ENCODE data around the gene RTN4RL1.

The RTN4RL1 gene

DNA sequence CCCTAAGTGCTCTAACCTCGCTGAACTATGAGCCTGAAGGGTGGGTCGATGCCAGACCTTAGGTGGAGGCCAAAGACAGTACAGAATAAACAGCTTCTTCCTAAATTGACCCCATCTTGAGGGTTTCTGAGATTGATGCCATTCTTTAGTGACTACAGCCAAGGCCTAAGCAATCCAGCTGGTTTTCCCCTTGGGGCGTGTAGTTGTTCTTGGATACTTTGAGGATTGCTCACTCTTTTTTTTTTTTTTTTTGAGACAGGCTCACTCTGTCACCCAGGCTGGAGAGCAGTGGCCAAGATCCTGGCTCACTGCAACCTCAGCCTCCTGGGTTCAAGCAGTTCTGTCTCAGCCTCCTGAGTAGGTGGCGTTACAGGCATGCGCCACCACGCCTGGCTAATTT, 18.7 kb upstream of the RTN4RL1 start:
- no peak for DNase-seq

DNA sequence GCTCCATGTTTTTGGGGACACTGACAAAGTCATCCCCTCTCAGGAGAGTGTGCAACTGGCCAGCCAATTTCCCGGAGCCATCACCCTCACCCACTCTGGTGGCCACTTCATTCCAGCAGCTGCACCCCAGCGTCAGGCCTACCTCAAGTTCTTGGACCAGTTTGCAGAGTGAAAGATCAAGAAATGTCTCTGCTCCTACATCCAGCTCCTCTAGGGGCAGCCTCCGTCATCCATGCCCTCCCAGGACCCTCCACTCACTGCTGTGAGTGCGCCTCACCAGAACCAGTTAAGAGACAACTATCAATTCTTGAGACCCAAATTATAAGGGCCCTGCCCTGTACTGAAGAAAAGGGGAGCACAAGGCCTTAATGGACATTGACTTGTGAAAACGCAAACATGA, 17.8 kb upstream of the RTN4RL1 start:
- no peak for DNase-seq

DNA sequence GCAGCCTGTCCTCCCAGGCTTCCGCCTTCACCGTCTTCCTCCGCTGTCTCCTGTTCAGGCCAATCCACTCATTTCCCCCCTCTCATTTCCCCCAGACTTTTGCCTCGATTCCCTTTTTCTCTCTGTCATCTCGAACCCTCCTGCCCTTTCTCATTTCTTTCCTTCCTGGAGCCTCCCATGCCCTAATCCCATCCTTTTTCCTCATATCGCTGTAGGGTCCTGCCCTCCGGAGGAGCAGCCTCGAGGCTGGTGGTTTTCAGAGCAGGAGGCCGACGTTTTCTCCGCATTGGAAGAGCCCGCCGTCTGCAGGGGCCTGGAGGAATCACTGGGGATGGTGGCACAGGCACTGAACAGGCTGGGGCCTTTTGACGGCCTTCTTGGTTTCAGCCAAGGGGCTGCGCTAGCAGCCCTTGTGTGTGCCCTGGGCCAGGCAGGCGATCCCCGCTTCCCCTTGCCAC, 17.3 kb upstream of the RTN4RL1 start:
- DNase-seq: peak; percentile 45

DNA sequence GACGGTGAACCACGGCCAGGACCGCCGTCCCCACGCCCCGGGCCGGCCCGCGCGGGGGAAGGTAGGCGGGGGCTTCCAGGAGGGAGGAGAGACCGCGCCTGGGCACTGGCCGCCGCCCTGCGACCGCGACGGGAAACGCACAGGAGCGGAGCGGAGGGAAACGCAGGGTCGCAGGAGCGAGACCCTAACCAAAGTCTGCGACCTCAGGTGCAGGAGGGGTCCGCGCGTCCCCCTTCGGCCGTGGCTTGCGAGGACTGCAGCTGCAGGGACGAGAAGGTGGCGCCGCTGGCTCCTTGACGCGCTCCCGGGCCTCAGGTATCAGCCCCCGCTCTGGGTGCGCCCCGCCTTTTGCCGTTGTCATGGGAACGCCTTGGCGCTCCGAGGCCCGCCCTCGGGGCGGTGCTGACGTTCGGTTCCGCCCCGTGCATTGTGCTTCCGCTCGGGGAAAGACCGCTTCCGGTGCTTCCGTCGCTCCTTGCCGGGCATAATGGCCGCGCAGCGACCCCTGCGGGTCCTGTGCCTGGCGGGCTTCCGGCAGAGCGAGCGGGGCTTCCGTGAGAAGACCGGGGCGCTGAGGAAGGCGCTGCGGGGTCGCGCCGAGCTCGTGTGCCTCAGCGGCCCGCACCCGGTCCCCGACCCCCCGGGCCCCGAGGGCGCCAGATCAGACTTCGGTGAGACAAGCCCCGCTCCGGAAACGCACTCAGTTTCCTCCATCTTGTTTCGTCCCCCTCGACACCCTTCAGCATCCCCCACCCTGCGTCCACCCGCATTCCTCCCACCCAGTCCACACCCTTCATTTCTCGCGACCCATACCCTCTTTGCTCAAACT, 16.6 kb upstream of the RTN4RL1 start, which contains the start of gene OVCA2:
TSS of gene OVCA2 (plus strand) at position 462 of the 829 bp plus-strand sequence. CDS start at position 488, 26 bp downstream.
- peak; percentile 93 for DNase-seq

DNA sequence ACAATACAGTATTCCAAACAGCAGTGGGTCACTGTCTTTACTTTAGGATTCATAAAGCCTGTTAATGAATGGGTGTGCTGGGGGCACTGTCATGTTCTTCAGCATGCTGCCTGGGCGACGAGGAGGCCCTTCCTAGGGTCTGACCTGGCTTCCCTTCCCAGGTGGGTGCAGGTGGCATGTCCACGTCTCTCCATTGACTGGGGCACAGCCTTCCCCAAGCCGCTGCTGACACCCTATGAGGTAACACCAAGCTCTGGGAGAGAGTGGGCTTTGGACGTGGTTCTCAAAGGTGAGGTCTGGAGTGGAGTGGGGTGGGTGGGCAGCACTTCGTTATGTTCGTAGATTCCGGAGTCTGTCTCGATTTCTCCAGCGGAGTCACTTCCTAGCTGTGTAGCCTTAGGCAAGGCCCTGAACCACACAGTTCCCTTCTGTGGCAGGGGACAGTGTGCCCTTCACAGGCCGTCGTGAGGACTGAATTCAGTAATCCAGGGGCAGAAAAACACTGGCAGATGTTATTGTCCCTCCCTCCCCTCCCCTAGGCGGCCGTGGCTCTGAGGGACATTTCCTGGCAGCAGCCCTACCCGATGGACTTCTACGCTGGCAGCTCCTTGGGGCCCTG, 15.9 kb upstream of the RTN4RL1 start:
- no peak for DNase-seq

DNA sequence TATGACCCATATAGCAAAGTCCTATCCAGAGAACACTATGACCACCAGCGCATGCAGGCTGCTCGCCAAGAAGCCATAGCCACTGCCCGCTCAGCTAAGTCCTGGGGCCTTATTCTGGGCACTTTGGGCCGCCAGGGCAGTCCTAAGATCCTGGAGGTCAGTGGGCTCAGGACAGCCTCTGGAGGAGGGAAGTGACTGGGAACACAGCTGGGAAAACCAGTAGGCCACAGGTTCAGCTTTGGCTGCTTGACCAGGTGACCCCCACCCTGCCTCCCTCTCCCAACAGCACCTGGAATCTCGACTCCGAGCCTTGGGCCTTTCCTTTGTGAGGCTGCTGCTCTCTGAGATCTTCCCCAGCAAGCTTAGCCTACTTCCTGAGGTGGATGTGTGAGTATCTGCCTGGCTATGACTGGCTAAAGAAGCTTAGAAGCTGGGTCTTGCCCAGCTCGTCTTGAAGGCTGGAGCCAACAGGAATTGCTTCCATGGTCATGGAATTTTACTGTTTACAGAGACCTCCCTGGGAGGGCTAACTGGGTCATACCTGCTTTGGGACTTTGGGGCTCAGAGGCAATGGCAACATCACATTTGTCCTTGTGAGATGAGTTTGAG, 15.2 kb upstream of the RTN4RL1 start:
- DNase-seq: no peak

DNA sequence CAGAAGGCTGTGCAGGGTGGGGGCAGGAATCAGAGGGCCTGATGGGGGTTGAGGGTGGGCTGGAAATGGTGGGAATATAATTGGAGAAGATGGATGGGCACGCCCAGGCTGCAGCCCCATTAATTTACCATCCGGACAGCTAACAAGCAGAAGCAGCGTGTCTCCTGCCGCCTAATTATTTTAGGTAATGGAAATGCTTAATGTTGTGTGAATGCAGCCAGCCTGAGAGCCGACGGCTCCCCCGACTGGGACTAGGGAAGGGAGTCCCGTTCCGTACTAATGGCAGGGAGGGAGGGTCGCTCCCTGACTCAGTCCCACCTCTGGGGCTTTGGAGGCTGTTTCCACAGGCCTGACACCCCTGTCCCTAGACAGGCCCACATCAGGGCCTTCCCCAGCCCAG, 12.0 kb upstream of the RTN4RL1 start:
- DNase-seq: no peak

DNA sequence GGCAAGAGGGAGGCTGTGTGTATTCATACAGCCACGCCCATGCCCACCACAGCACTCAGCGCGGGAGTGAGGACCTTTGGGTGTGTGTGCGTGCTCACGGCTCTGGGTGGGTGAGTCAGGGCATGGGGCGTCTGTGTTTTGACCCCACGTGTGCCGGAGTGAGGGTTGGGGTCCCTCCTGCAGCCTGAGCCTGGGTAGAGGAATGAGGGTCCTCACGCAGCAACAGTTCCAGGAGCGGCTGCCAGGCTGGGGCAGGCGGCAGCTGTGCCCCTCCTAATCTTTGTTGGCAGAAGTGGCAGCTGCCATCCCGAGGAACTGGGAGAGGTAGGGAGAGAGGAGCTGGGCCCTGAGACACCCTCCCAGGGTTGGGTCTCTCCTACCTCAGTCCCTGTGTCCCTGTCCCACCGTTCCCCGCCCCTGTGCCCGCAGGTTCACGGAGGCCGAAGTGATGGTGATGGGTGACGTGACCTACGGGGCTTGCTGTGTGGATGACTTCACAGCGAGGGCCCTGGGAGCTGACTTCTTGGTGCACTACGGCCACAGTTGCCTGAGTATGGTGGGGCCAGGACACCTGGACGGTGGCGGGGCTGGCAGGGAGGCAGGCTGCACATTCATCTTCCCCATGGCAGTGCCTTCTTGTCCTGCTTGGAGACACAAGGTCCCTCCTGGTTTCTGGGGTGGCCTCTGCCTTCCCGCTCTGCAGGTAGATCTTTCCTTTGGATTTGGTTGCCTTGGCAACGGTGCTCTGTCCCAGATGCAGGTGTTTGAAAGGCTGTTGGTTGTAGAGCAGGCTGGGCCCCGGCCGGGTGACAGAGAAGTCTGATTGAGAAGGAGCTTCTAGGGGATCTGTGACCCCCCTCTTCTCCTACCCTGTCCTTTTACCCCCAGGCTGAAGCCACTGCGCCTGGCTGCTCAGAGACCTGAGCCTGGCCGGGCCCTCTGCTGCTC, 10.7 kb upstream of the RTN4RL1 start:
- DNase-seq: no peak

DNA sequence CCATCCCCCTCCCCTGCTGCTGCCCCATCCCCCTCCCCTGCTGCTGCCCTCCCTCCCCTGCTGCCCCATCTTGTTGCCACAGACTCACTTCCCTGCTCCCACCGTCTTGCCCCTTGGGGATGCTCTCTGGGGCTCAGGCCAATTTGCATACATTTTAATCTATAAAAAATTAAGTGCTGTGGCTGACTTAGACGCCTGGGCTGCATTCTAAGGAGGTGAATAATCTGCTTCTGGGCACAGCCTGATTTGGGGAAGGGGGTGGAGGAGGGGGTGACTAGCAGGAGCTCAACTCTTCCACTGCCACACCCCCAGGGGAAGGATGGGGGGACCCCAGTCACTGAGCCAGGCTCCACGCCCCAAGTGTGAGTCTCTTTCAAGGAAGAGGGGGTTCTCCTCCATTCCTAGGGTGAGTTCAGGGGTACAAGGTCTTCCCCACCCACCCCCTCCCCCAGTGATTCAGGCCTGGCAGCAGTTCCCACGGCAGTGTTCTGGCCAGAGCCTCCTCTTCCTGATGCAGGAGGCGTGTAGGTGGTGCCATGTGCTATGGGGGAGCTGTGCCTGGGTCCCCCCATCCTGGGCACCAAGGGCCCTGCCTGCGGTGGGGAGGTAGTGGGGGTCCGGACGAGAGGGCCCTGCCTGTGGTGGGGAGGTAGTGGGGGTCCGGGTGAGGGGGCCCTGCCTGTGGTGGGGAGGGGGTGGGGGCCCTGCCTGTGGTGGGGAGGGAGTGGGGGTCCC, 9.8 kb upstream of the RTN4RL1 start:
- no peak for DNase-seq

DNA sequence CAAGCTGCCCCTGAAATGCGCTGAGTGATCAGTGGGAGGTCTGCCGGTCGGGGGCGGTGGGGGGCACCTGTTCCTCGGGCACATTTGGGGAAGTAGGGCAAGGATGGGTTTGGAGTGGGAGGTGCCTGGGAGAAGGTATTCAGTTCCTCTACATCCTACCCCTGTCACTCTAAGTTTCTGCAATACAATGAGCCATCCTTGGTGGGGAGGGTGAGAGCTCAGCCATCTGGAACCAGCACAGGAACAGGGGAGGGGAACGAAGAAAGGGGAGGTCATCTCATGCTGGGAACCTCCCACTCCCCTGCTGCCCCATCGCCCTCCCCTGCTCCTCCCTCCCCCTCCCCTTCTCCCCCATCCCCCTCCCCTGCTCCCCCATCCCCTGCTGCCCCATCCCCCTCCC, 9.0 kb upstream of the RTN4RL1 start:
- no peak for DNase-seq

DNA sequence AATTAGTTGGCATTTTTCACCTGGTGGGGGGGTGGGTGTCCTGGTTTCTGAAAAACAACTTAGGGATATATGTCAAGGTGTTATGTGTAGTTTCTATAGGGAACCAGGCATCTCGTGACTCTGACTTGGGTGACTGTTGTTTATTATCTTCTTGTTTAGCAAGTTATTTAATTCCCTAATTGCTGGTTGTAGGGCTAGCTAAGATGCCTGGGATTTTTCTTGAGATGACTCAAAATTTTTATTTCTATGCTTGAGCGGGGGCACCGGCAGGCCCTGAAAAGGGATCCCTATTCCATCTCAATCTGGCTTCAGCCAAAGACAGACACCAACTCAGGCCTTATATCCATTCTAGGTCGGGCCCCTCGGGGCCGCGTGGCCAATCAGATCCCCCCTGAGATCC, 8.0 kb upstream of the RTN4RL1 start:
- no peak for DNase-seq

DNA sequence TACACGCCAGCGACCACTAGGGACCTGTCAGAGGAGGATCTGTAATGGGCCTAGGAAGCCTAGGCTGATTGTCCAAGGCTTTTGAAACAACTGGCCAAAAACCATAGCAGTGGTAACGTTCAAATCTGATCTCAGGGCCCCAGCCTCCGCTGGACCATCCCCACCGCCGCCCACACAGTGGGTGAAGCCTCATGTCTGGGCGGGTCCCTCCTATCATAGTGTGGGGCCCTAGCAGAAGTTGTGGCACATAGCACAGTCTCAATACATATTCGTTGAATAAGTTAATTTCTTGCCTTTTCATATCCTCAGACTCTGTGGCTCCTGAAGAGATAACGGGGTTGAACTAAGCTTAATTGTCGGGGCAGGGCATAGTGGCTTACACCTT, 5.6 kb upstream of the RTN4RL1 start:
- peak; percentile 93 for DNase-seq

DNA sequence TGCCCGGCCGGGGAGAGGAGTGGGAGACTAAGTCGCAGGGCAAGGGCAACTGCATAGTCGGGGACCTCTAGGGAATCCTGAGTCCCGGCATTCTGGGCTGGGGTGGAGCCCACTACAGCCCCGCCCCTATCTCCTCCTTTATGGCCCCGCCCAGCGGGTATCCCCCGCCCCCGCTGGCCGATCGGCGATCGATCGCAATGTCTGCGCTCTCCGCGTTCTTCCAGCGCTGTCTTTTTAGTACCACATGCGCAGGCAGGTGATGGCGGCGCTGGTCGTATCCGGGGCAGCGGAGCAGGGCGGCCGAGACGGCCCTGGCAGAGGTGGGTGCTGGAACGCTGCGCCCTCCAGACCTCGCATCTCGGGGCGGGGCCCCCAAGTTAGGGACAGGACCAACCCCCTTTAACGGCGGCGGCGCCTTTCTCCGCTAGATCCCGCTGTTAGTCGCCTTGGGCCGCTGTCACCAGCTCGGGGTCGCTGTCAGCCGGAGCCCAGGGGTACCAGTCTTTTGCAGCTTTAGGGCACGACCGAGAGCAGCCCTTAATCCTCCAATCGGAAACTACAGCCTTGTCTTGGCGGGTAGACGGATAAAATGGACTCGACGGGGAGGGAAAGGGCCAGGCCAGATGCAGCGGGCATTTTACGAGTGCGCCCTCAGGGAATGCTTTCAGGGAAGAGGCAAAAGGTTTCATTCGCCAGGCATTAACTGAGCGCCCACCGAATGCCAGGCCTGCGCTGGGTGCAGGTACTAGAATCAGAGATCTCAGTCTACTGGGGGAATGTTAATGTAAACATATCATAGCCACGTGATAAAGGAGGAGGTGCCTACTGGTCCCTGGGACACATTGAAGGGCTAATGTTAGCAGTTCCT, 5.0 kb upstream of the RTN4RL1 start, which contains the start of gene DPH1:
TSS of gene DPH1 (plus strand) at position 243 of the 868 bp plus-strand sequence. CDS start at position 260, 17 bp downstream.
- DNase-seq: peak; percentile 88

DNA sequence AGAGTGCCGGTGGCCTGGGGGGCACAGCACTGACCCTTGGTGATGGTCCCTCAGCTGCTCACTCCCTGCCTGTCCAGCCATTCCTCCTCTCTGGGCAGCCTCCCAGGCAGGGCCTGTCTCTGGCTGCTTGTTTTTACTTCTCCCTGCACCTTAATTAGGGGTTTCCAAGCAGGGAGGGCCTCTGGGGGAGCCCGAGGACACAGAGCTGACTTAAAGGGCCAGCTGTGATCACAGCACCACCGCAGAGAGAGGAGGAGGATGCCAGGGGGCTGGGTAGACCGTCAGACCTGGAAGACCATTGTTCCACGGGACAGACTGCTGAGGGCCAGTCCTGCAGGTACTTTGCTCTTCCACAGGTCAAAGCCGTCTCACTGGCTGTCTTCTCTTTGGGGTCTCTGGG, 3.6 kb upstream of the RTN4RL1 start:
- DNase-seq: no peak

DNA sequence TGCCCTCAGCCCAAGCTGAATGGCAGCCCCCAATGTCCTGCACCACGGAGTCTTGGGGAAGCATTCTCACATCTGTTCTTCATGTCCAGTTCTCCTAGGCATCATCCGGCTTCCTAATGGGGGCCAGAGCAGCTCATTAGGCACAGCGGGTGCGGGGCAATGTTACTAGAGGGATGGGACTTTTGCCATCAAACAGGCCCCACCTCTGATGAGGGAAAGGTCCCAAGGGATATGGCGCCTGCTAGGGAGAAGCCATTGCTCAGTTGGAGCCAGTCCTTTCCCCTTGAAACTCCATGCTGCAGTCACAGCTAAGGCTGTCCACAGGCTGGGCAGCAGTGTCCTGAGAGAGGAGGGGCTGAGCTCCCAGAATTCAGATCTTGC, 3.1 kb upstream of the RTN4RL1 start:
- no peak for DNase-seq

DNA sequence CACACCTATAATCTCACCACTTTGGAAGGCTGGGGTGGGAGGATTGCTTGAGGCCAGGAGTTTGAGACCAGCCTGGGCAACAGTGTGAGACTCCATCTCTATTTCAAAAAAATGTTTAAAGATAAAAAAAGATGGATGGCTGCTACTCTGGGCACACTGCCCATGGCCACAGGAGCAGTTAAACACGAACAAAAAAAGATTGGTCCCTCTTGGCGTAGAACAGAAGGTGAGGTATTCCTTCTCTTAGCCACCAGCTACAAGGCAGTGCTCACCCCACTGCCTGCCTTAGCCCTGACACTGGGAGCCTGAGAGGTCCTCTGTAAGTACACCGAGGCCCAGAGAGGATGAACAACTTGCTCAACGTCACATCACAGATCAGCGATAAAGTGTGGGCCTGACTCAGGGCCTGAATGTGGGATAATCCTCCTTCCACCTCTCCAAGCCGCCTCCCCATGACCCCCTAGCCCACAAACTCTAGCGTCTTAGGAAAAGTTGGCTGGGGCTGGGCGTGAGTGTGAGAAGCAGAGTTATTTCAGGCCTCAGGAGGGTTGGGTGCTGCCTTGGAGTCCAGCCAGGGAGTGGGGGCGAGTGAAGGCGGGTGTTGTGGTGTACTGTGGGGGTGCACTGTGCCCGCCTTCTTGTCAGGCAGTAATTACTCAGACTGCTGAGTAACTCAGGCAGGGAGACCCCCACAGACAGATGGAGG, 2.5 kb upstream of the RTN4RL1 start:
- peak; percentile 40 for DNase-seq

DNA sequence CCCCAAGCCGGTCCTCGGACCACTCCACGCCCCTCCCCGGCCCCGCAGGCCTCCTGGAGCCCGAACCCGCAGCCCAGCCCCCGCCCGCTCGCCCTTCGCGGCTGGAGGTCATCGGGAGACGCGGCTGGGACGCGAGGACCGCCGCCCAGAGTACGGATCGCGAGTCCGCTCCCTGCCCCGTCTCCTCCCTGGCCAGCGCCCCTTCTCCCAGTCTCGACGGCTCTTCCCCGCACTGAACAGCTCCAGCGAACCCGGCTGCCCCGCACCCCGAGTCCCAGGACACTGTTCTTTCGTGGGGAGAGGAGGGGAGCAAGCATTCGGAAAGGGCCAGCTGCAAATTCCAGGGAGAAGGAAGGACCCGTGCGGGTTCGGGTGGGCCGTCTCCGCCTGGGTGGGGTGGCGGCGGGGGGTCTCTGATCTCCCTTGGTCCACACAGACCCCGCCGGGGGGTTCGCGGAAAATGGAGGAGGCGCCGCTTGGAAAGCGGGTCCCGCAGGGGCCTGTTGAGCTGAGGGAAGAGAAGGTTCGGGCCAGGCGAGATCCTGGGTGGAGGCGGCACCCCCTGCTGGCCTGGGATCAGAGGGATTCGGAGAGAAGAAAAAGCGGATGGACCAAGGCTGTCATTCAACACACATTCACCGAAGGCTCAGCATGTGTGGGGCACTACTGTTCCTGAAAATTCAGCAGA, 632 bp upstream of the RTN4RL1 start:
- peak; percentile 45 for DNase-seq

DNA sequence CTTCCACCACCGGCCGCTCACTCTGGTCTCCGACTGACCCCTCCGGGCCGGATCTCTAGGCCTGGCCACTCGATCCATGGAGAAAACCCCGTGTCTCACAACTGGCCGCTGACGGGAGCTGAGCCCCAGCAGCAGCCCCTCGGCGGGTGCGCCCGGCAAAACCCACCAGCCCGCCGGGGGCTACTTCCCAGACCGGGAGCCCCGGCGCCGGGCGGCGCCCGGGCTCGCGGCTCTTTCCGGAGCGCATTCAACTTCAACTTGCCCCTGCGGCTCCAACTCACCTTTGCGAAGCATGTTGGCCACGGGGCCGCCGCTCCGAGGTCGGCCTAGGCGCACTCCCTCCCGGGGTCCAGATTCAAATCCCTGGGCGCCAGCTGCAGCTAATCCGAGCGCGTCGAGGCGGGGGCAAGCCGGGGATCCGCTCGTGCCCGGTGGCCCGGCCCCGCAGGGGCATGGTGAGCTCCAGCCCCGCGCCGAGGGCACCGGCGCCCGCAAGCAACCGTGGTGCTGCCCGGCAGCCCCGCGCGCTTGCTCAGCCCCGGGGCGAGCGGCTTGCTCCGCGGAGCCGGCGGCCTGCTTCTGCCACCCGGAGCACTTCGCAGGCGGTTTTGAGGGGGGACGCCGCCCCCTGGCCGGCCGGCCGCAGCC, 438 bp downstream of the RTN4RL1 start:
- no peak for DNase-seq
